Bronchial smooth muscle cell (primary cell): ENCODE data around the gene STC2. TPM values are rescaled to one million over a fixed set of nuclear protein-coding genes. Genes with fewer than 3 reads are reported as not detected.

ENCODE experiments used
- total RNA-seq: library from RNA; depleted of rRNA; stranded (reverse); fragments of >200 nt; gene quantifications from 2 replicates; pipeline ENCODE4 v1.2.1, GENCODE V29; 2014

STC2 gene, protein sequence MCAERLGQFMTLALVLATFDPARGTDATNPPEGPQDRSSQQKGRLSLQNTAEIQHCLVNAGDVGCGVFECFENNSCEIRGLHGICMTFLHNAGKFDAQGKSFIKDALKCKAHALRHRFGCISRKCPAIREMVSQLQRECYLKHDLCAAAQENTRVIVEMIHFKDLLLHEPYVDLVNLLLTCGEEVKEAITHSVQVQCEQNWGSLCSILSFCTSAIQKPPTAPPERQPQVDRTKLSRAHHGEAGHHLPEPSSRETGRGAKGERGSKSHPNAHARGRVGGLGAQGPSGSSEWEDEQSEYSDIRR
- 315 and 727 TPM in 2 replicates for total RNA-seq

GRCh38 chr5:173327948-173328843 lies at the start of gene STC2:
STC2 (minus strand) TSS chr5:173328414; CDS start chr5:173328193, 221 bp downstream.

Other genes with a start within 250 kb of the STC2 start
- gene BNIP1, start 183.9 kb downstream of the STC2 start, total RNA-seq = 21.0 and 22.1 TPM in 2 replicates
- not detected in 2 replicates for gene NKX2-5, start 93.2 kb downstream of the STC2 start, total RNA-seq